GM04503 (cell line): ENCODE results near the gene NSMCE1.

Experiments used
- DNase-seq: peaks from one replicate; pipeline ENCODE4 v3.0.0-alpha.2; 2012; ENCODE audit warnings: low read depth

NSMCE1 gene

GRCh38 chr16:27229891-27230470, 38.6 kb downstream of the NSMCE1 start:
- no peak for DNase-seq

DNA sequence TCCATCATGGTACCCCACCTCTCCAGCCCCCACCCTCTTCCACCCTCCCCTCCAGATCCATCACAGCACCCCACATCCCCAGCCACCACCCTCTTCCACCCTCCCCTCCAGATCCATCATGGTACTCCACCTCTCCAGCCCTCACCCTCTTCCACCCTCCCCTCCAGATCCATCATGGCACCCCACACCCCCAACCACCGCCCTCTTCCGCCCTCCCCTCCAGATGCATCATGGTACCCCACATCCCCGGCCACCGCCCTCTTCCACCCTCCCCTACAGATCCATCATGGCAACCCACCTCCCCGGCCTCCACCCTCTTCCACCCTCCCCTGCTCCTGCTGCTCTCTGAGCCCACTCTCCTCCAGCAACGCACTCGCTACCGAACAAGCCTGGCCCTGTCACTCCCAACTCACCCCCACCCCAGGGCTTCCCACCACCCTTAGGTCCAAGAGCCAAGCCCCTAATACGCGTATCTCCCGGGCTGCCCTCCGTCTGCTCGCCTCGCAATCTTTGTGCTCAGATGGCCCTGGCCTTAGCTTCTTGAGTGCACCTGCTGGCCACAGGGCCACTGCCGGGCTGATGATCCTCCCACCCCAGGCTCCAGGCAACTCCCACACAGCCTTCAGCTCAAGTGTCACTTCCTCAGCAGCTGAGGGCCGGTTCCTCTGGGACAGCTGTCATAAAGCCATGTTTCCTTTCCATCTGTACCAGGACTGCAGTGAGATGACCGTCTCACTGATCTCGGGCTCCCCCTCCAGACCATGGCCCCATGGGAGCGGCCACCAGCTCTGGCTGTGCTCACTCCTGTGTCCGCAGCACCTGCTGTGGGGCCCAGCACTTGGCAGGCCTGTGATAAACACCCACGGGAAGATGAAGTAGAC, 39.7 kb downstream of the NSMCE1 start:
- DNase-seq, result no peak

GRCh38 chr16:27228045-27228444, 40.5 kb downstream of the NSMCE1 start:
- DNase-seq, result no peak

- DNase-seq, result no peak
Measured at GRCh38 chr16:27226976-27227705, 41.4 kb downstream of the NSMCE1 start.

GRCh38 chr16:27226476-27226875, 42.1 kb downstream of the NSMCE1 start:
- no peak for DNase-seq

- DNase-seq, result no peak
Measured at GRCh38 chr16:27225536-27226360, 42.8 kb downstream of the NSMCE1 start.

GRCh38 chr16:27224741-27225300, 43.8 kb downstream of the NSMCE1 start:
- no peak for DNase-seq

- no peak for DNase-seq
Measured at GRCh38 chr16:27224271-27224737, 44.3 kb downstream of the NSMCE1 start.

DNA sequence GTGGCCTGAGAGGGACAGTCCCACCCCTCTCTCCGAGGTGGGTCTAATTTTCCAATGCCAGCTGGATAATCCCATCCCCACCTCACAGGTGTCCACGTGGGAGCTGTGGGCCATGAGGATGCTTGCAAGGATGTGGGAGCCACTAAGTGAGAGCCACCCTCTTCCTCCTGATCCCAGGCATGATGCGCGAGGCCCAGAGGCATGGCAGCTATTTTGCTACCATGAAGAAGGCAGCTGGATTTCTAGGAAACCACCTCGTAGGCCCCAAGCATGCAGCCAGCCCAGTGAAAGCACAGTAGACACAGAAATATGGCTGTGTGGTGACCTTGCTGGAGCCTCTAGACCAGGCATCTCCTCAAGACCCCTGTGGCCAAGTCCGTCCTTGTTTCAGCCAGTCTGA, 44.9 kb downstream of the NSMCE1 start:
- DNase-seq, result no peak

DNA sequence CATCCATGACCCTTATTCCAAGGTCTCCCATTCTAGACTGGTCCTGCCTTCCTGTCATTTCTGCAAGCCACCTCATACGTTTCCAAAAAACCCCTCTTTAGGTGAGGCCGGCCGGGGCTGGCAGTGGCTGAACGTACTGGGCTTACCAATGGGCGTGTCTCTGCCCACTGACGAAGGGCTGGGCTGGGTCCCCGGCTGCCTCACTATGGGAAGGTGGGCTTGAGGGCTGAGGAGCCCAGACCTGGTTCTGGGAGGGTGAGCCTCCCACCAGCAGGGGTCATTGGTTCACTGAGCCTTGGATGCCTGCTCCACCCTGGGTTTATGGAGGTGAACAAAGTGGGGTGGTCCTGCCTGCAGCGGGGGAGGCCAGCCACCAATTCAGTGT, 45.4 kb downstream of the NSMCE1 start:
- DNase-seq, result no peak

GRCh38 chr16:27222249-27223225, 46.0 kb downstream of the NSMCE1 start:
- peak; percentile 84 for DNase-seq

GRCh38 chr16:27221576-27222248, 46.9 kb downstream of the NSMCE1 start:
- no peak for DNase-seq

GRCh38 chr16:27220991-27221390, 47.6 kb downstream of the NSMCE1 start:
- no peak for DNase-seq

- DNase-seq, result no peak
Measured at GRCh38 chr16:27220527-27220926, 48.0 kb downstream of the NSMCE1 start.

GRCh38 chr16:27220120-27220519, 48.5 kb downstream of the NSMCE1 start:
- DNase-seq, result no peak

- no peak for DNase-seq
Measured at GRCh38 chr16:27219161-27219560, 49.4 kb downstream of the NSMCE1 start.

DNA sequence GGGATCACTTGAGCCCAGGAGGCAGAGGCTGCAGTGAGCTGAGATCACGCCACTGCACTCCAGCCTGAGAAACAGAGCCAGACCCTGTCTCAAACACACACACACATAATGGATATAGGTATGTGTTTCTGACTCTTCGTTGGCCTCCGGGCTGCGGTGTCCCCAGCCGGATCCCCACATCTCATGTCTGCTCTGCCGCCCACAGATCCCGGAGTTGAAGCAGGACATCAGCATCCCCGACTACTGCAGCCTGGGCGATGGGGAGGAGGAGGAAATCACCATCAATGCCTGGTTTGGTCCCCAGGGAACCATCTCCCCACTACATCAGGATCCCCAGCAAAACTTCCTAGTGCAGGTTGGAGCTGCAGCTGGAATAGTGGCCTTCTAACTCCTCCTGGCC, 49.8 kb downstream of the NSMCE1 start:
- DNase-seq, result no peak

DNA sequence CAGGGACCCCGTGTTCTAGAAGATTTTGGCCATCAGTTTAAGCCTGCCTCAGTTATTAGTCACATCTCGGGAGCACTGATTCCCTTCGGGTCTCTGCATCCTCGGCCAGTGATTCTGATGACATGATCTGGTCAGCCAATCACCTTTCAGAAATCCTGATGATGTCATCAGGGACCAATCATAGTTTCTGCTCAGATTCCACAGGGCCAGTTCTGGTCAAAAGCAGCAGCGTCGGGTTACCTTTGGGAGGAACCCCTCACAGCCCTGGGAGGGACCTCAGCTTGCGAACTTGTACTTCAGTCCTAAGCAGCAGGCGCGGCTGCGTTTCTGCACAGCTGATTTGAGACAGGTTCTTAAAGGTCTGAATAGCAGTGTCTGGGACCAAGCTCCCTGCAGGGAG, 51.3 kb downstream of the NSMCE1 start:
- DNase-seq, result no peak

DNA sequence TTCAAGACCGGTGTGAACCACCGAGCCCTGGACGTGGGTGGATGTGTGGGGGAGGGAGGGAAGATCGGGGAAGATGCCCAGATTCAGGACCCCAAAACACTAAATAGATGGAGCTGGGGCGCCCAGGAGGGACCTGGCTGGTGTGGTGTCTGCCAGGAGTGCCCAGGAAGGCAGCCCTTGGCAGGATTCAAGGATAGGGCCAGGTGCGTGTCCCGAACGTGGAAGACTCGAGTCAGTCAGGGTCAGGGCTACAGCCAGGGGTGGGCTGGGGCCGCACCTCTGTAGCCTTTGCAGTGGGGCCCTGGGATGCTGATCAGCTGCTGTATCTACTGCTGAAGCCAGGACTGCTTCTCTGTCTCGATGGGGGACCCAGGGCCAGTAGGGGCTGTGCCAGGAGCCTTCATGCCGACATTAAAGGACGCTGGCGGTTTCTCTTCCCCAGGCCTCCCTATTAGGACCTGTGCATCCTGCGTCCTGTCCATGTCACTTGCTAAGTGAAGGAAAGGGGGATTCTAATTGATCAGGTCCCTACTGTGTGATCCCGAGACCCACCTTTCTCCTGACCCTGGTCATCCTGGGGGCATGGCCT, 52.2 kb downstream of the NSMCE1 start:
- no peak for DNase-seq
